NCI-H1048 (cell line): ENCODE measurements around the gene ZNF74.

Source experiments
- DNase-seq: peaks from one replicate; lab custom pipeline; 2025; lab: John Stamatoyannopoulos, UW

The ZNF74 gene

GRCh38 chr22:20420157-20420842 is 26.3 kb downstream of the ZNF74 start:
- DNase-seq = no peak

- no peak for DNase-seq
Measured at GRCh38 chr22:20421507-20421874, 27.5 kb downstream of the ZNF74 start.

GRCh38 chr22:20422271-20423007 is 28.5 kb downstream of the ZNF74 start:
- no peak for DNase-seq

- no peak for DNase-seq
Measured at GRCh38 chr22:20423008-20423905, 29.3 kb downstream of the ZNF74 start.

- no peak for DNase-seq
Measured at GRCh38 chr22:20423906-20424551, 30.1 kb downstream of the ZNF74 start.

GRCh38 chr22:20424568-20424931 is 30.6 kb downstream of the ZNF74 start:
- DNase-seq = no peak

GRCh38 chr22:20424932-20425565 is 31.1 kb downstream of the ZNF74 start:
- DNase-seq = no peak

- no peak for DNase-seq
Measured at GRCh38 chr22:20425566-20426258, 31.8 kb downstream of the ZNF74 start.

GRCh38 chr22:20426259-20426615 is 32.3 kb downstream of the ZNF74 start:
- DNase-seq = no peak

- no peak for DNase-seq
Measured at GRCh38 chr22:20427104-20427944, 33.4 kb downstream of the ZNF74 start.

- DNase-seq = no peak
Measured at GRCh38 chr22:20427945-20428417, 34.0 kb downstream of the ZNF74 start.

GRCh38 chr22:20428496-20429253 is 34.7 kb downstream of the ZNF74 start:
- no peak for DNase-seq

GRCh38 chr22:20429254-20430100 is 35.5 kb downstream of the ZNF74 start:
- no peak for DNase-seq

- no peak for DNase-seq
Measured at GRCh38 chr22:20430101-20430719, 36.3 kb downstream of the ZNF74 start.

GRCh38 chr22:20430720-20431510 is 37.0 kb downstream of the ZNF74 start:
- DNase-seq = no peak

- DNase-seq = no peak
Measured at GRCh38 chr22:20431511-20432192, 37.7 kb downstream of the ZNF74 start.
